HTR-8/SVneo (cell line): ENCODE results near the gene RCAN3.
"Not testable (repeated sequence)": the region's sequence is repeated elsewhere in the genome, so short reads cannot be mapped to it uniquely, and the experiment has no call there.

Experiments used
- DNase-seq: peaks from one replicate; pipeline ENCODE4 v3.0.0; 2011; ENCODE audit warnings: low spot score, mixed read lengths; ENCODE audit not compliant: insufficient read length
- FAIRE-seq: peaks from 2 replicates; lab custom pipeline; 2011; peaks lifted over from hg19 to GRCh38; lab: Jason Lieb, UNC

Gene RCAN3

DNA sequence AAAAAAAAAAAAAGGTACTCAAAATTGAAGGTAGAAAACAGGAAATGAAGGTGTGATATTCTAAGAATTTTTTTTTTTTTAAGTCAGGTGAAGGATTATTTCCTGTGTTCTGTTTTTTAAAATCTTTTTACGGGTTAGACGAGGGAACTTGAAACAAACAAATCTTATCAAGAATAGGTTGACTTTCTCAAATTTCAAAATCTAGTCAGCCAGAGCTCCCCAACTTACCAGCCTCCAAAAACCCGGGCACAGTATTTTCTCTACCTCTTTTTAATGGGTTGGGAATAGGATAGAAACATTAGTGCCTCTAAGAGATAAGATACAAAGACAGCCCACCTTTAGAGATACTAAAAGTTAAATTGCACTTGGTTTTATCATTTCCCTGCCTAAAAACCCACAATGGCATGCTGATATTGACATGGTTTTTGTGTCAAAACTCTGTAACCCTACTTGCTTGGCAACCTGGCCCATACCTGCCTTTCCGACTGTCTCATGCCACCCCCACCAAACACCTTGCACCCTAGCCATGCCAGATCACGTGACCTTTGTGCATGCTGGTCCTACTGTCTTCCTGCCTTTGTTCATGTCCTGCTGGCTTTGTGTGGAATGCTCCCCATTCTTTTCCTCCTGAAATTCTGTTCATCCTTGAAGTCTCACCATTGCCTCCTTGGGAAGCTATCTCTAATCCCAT, 4.2 kb downstream of the RCAN3 start:
- FAIRE-seq: no peak
- no peak for DNase-seq

GRCh38 chr1:24507405-24507804, 4.8 kb downstream of the RCAN3 start:
- FAIRE-seq (no peak), DNase-seq (no peak)

GRCh38 chr1:24508911-24509310, 6.3 kb downstream of the RCAN3 start:
- no peak for DNase-seq
- no peak for FAIRE-seq

DNA sequence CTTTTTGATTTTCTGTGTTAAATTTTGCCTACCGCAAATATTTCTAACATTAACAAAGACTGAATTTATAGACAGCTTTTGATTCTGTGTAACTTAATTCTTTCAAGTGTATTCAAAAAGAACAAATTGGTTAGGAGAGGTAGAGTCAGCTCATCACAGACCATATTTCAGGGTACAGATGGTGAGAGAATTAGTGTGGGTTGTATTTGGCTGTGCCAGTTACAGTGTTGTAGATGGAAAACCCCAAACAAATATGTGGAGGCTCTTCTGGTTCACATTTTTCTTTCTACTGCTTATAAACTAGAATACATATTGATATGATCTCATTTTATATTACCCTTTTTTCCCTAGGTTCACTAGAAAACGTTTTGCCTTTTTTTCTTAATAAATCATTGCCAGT, 11.1 kb downstream of the RCAN3 start:
- DNase-seq: no peak
- no peak for FAIRE-seq

DNA sequence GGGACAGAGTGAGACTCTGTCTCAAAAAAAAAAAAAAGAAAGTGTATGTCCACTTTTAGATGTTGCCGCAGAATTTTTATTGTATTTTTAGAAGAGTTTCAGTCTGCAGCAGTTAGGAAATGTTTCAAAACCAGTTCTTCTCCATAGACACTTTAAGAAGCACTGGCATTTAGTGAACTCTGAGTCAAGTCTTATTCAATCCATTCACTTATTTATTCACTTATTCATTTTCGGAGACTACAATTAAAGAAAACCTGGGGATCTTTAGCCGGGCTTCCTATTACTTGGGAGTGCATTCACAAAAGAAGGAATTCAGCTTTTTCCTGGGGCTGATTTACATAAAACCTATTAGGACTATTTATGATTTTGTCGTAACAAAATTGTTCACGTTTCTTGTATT, 12.3 kb downstream of the RCAN3 start:
- DNase-seq (no peak), FAIRE-seq (no peak)

- DNase-seq: peak; percentile 61
- not testable (repeated sequence) for FAIRE-seq
Measured at GRCh38 chr1:24515671-24516209, 13.1 kb downstream of the RCAN3 start.

GRCh38 chr1:24516506-24516905, 13.9 kb downstream of the RCAN3 start:
- FAIRE-seq (no peak), DNase-seq (no peak)

DNA sequence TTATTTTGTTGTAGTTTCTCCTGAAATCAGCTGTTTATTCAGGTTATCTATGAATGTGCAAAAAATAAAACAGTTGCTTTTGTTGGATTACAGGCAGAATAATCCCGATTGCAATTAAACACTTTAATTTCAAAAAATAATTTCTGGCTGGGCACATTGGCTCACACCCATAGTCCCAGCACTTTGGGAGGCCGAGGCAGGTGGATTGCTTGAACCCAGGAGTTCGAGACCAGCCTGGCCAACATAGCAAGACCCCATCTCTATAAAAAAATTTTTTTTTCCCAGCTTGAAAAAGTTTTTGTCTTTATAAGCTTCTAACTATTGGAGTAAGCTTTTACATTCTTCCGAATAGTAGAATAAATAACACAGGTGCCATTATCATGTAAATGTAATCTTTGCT, 15.3 kb downstream of the RCAN3 start:
- no peak for DNase-seq
- no peak for FAIRE-seq

GRCh38 chr1:24520282-24520681, 17.6 kb downstream of the RCAN3 start:
- not testable (repeated sequence) for FAIRE-seq, DNase-seq

DNA sequence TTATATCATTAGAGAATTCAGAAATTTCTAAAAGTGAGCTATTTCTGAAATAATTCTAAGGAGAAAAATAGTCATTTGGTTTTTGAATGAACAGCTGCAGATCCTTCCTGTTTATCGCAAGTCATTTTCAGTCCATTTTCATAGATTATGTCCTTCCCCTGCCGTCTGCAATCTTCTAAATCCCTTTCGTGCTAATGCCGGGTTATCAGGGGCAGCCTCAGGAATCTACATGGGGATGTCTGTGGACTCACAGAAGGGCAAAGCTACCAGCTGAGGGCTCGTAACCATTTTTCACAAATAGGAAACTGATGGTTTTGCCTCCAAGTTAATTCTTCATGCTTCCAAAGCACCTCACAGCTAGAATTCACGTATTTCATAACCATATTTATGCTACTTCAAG, 23.0 kb downstream of the RCAN3 start:
- FAIRE-seq (no peak), DNase-seq (no peak)

DNA sequence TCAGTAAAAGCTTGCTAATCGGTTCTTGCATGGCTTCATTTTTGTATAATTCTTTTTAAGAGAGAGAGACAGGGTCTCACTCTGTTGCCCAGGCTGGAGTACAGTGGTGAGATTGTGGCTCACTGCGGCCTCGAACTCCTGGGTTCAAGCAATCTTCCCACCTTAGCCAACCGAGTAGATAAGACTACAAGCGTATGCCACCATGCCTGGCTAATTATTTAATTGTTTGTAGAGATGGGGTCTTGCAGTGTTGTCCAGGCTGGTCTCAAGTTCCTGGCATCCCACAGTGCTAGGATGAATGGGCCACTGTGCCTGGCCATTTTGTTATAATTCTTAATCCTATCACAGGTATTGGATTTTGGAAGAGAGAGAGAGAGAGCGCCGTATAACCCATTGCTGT, 23.4 kb downstream of the RCAN3 start:
- no peak for DNase-seq
- no peak for FAIRE-seq

GRCh38 chr1:24526940-24527542, 24.4 kb downstream of the RCAN3 start:
- FAIRE-seq (no peak), DNase-seq (peak; percentile 13)

DNA sequence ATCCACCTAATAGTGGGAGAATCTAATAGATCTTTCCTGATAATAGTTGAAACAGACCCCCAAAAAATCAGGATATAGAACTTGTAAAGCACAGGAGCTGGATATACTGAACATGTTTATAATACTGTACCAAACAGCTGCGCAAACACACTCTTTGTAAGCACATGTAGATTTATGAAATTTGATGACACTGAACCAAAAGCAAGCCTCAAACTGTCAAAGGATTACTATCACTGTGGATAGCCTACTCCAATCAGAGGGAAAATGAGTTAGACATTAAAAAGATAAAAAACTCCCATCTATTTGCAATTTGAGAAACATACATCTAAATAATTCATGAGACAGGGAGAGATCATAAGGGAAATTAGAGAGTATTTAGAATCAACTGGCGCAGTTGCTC, 26.1 kb downstream of the RCAN3 start:
- no peak for FAIRE-seq
- no peak for DNase-seq

- not testable (repeated sequence) for FAIRE-seq
Measured at GRCh38 chr1:24529292-24529691, 26.7 kb downstream of the RCAN3 start.

DNA sequence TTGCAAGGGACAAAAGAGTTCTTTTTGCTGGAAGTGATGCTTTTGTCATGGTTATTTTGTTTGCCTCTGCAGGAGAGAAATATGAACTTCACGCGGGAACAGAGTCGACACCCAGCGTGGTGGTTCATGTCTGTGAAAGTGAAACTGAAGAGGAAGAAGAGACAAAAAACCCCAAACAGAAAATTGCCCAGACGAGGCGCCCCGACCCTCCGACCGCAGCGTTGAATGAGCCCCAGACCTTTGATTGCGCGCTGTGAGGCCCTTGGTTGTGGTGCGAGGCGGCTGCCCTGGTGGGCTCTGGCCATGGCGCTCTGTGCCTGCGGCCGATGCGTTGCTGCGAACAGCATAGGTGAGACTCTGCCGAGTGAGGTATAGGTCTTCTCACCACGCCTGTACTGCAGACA, 32.4 kb downstream of the RCAN3 start:
- DNase-seq (no peak), FAIRE-seq (no peak)

More at GRCh38 chr1:24529292-24529691, 26.7 kb downstream of the RCAN3 start:
- not testable (repeated sequence) for DNase-seq

DNA sequence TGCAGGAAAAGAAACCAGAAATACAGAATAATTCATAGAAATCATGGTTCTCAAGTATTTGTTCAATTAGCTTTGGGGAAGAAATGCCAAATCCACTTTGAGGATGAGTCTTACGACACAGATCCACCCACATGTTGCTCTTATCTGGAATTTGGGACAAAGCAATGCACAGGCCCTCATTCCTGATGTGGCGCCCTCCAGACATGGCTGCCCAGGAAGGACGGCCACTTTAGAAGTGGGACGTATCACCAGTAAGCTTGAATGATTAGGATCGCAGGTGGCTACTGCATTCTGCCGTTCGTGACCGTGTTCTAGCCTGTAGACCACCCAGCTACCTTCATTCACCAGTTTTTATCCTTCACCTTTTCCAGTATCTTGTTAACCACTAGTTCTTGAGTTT, 33.1 kb downstream of the RCAN3 start:
- DNase-seq (no peak), FAIRE-seq (no peak)

GRCh38 chr1:24536391-24536840, 33.8 kb downstream of the RCAN3 start:
- DNase-seq: no peak
- FAIRE-seq: no peak

- no peak for FAIRE-seq
Measured at GRCh38 chr1:24540051-24540905, 37.6 kb downstream of the RCAN3 start.

DNA sequence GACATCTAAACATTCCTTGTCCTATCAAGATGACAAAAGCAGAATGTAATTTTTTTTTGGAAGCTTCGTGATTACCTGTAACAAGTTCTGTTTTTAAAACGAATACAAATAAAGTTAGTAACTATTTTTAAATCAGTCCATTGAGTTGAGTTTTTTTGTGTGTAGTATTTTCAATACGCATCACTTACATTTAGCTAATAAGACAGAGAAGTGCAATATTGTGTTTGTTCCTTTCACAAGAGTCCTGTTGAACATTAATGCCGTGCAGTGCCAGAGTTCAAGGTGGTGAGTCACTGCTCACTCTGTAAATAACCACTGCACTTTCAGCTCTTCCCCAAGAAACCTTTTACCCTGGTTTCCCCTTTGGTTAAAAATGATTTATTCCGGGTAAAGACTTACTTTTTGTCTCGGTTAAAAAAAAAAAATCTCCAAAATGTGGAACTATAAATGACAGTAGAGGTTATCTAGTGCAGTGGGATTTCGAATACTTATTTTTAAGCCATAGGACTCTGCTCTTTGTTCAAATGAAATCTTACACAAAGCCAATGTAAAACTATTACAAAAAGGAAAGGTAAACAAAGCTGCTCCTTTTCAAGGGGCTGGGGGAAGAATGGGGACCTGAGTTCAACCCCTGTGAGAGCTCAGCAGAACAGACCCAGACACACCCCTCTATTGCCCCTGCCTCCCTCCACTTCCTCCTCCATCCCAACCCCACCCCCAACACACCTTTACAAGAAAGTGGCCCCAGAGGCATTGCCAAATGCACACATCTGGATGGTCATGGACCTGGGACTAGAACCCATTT, 38.5 kb downstream of the RCAN3 start:
- DNase-seq (peak; percentile 22), FAIRE-seq (no peak)

More at GRCh38 chr1:24540051-24540905, 37.6 kb downstream of the RCAN3 start:
- DNase-seq: no peak
